Thoracic aorta (tissue), 2 donors: ENCODE data around the gene AP1B1. TPM values are rescaled to one million over a fixed set of nuclear protein-coding genes. Genes with fewer than 3 reads are reported as not detected.

Experiments
- ATAC-seq: fragments of 150-250 bp; one replicate; pipeline ENCODE4 v1.8.0; 2017; ENCODE audit warnings: low read depth; ENCODE audit not compliant: insufficient number of reproducible peaks, low FRiP score
- DNase-seq: peaks from one replicate; pipeline ENCODE4 v3.0.0-alpha.2; 2020; ENCODE audit warnings: low spot score
- H3K27ac ChIP-seq, 2 donors: fragments of 200-600 bp; sonication (generic); 1 replicate in 1 of 2; 2 replicates in 1 of 2; pipeline ENCODE4 v1.5.1; 2016; ENCODE audit warnings: mild to moderate bottlenecking in 2 of 2, moderate library complexity in 2 of 2
- H3K27me3 ChIP-seq: fragments of 200-600 bp; sonication (generic); replicated peaks from 2 replicates; pipeline ENCODE4 v1.6.0; 2016; ENCODE audit warnings: mild to moderate bottlenecking; ENCODE audit not compliant: insufficient read depth
- H3K36me3 ChIP-seq: fragments of 200-600 bp; sonication (generic); one replicate; pipeline ENCODE4 v1.5.1; 2016
- H3K4me1 ChIP-seq, 2 donors: fragments of 200-600 bp; sonication (generic); 1 replicate in 1 of 2; 2 replicates in 1 of 2; pipeline versions ENCODE4 v1.5.1 to v1.6.0; 2016; ENCODE audit warnings: low read depth in 2 of 2, mild to moderate bottlenecking in 1 of 2; ENCODE audit not compliant: control insufficient read depth in 1 of 2
- H3K4me3 ChIP-seq: fragments of 200-600 bp; sonication (generic); 2 replicates; pipeline ENCODE4 v1.5.1; 2016; ENCODE audit warnings: mild to moderate bottlenecking
- H3K9me3 ChIP-seq: fragments of 200-600 bp; sonication (generic); 2 replicates; pipeline ENCODE4 v1.5.1; 2016
- total RNA-seq, 2 donors: library from RNA; depleted of rRNA; stranded (reverse); fragments of >200 nt; gene quantifications; one replicate each; pipeline versions ENCODE4 v1.1.0 to v1.2.3, GENCODE V29; 2016
- TF ChIP-seq, protein P1 (sequence below): fragments of 200-600 bp; sonication (generic); IDR thresholded peaks from one replicate; pipeline ENCODE4 v1.5.1; 2019; ENCODE audit warnings: antibody characterized with exemption

Gene AP1B1
- total RNA-seq, 2 donors from 2014 or later = 59.5 to 73.1 TPM

DNA sequence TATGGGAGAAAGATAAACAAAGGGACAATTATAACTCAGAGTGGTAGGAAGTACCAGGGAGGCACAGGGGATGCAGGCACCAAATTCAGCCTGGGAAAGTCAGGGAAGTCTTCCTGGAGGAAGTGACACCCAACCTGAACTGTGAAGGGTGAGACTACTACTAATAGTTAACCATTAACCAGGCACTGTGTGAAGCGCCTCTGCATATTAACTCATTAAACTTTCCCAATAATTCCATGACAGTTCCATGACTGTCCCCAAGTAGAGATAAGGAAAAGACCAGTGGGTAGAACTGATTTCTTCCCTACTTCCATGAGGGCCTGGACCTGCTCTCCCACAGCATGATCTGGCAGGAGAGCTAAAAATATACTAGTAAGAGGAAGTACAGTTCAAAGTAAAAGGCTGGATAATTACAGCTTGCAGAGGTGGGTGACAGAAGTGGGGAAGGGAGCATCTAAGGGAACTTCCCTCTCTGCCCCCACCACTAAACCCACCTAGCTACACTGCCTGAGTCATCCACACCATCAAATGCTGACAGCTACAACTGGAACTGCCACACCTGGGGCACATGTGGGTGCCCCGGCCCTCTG lies 4.7 kb upstream of the AP1B1 start:
- H3K4me1 ChIP-seq = peaks cover 6% of the 10 kb centered on the region in 2 donors
- DNase-seq (no peak), ATAC-seq (no peak)
- no peak overlapping the region for H3K4me3 ChIP-seq
- TF ChIP-seq, protein P1, sequence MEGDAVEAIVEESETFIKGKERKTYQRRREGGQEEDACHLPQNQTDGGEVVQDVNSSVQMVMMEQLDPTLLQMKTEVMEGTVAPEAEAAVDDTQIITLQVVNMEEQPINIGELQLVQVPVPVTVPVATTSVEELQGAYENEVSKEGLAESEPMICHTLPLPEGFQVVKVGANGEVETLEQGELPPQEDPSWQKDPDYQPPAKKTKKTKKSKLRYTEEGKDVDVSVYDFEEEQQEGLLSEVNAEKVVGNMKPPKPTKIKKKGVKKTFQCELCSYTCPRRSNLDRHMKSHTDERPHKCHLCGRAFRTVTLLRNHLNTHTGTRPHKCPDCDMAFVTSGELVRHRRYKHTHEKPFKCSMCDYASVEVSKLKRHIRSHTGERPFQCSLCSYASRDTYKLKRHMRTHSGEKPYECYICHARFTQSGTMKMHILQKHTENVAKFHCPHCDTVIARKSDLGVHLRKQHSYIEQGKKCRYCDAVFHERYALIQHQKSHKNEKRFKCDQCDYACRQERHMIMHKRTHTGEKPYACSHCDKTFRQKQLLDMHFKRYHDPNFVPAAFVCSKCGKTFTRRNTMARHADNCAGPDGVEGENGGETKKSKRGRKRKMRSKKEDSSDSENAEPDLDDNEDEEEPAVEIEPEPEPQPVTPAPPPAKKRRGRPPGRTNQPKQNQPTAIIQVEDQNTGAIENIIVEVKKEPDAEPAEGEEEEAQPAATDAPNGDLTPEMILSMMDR = no peak
- H3K9me3 ChIP-seq = no peaks in the 10 kb centered on the region
- no peaks in the 10 kb centered on the region for H3K27me3 ChIP-seq
- H3K36me3 ChIP-seq = no peaks in the 10 kb centered on the region
- H3K27ac ChIP-seq = no peak overlapping the region

DNA sequence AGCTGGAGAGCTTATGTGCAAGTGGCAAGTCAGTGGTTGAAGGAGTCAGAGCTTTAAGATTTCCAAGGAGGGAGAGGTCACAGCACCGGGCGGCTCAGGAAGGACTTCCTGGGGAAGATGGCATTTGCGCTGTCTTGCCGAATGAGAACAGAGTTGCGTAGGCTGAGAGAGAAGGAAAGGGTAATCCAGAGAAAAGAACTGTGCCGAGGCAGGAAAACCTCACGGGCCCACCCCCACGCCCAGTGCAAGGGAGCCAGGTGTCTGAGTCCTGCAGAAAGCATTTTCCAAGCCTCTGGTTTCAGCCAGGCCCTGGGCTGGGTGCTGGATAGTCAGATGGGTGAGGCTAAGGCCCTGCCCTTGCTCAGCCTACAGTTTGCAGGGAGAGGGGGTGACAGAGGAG lies 3.2 kb upstream of the AP1B1 start:
- no peak for ATAC-seq
- no peak for DNase-seq
- Histone ChIP-seq H3K4me3 (no peak overlapping the region), H3K36me3 (no peaks in the 10 kb centered on the region), H3K9me3 (no peaks in the 10 kb centered on the region), H3K4me1 (peaks cover 11 to 18% of the 10 kb centered on the region in 2 donors), H3K27ac (peak overlapping the region in 1 of 2 donors; percentile 4), H3K27me3 (no peaks in the 10 kb centered on the region)
- TF ChIP-seq, protein P1 = no peak

DNA sequence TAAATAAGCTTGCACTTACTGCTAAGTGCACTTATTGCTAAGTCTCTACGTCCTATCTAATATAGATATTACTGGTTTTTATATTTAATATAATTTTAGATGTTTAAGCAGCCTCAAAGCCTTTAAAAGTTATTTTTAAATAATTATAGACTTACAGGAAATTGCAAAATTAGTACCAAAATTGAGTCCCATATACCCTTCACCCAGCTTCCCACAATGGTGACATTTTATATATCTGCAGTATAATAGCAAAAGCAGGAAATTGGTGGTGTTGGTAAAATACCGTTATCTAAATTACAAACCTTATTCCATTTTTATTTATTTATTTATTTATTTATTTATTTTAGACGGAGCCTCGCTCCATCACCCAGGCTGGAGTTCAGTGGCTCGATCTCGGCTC lies 1.9 kb upstream of the AP1B1 start:
- ATAC-seq (no peak), DNase-seq (no peak)
- Histone ChIP-seq H3K4me3 (no peak overlapping the region), H3K9me3 (no peaks in the 10 kb centered on the region), H3K4me1 (peaks cover 17 to 29% of the 10 kb centered on the region in 2 donors), H3K36me3 (no peaks in the 10 kb centered on the region), H3K27ac (no peak overlapping the region), H3K27me3 (no peaks in the 10 kb centered on the region)
- TF ChIP-seq, protein P1 = no peak

DNA sequence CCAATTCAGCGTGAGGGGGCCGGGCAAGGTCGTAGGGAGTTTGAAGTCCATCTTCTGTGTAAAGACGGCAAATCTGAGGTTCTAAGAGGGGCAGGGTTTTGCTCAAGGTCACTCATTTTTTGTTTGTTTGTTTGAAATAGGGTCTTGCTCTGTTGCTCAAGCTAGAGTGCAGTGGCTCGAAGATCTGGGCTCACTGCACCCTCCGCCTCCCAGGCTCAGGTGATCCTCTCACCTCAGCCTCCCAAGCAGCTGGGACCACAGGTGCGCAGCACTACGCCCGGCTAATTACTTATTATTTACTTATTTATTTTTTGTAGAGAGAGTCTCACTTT lies 355 bp upstream of the AP1B1 start:
- ATAC-seq = no peak
- H3K4me3 ChIP-seq = peak overlapping the region; percentile 95

DNA sequence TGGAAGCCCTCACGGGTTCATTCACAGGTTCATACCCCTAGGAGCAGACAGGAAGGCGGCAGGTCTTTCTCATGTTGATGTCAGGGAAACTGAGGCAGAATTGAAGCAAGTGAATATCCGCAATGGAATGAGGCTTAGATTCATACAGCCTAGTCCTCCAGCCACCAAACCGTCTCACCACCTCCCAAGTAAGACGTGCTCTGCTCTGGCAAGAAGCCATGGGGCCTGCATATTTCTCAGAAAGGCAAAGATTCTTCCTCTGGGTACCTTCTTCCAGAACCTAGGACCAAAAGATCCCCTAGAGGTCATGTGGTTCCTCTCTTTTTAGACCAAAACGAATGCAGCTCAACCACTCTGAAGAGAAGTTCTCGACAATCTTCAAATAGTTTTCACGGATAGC lies 1.7 kb downstream of the AP1B1 start:
- Histone ChIP-seq H3K4me3 (peak overlapping the region; percentile 95), H3K9me3 (no peaks in the 10 kb centered on the region), H3K36me3 (no peaks in the 10 kb centered on the region), H3K27me3 (no peaks in the 10 kb centered on the region), H3K4me1 (peaks cover 17 to 39% of the 10 kb centered on the region in 2 donors), H3K27ac (peak overlapping the region in 1 of 2 donors; percentile 83)
- ATAC-seq (no peak), DNase-seq (no peak)
- TF ChIP-seq, protein P1 = no peak

More for the DNA sequence above, 355 bp upstream of the AP1B1 start:
- H3K4me1 ChIP-seq = peaks cover 17 to 39% of the 10 kb centered on the region in 2 donors
- no peak for DNase-seq
- no peaks in the 10 kb centered on the region for H3K9me3 ChIP-seq
- peak overlapping the region; percentile 72 to 83 for H3K27ac ChIP-seq
- no peaks in the 10 kb centered on the region for H3K27me3 ChIP-seq
- no peaks in the 10 kb centered on the region for H3K36me3 ChIP-seq
- TF ChIP-seq, protein P1 = no peak
